GM12874 (cell line): ENCODE data around the gene PARK7.

Source experiments
- TF ChIP-seq, protein P1 (sequence below): IDR thresholded peaks from 2 replicates; pipeline ENCODE4 v1.5.1; 2011; ENCODE audit warnings: low read depth, mild to moderate bottlenecking, control low read depth, low read length, moderate library complexity; ENCODE audit not compliant: insufficient read depth

Gene PARK7

DNA sequence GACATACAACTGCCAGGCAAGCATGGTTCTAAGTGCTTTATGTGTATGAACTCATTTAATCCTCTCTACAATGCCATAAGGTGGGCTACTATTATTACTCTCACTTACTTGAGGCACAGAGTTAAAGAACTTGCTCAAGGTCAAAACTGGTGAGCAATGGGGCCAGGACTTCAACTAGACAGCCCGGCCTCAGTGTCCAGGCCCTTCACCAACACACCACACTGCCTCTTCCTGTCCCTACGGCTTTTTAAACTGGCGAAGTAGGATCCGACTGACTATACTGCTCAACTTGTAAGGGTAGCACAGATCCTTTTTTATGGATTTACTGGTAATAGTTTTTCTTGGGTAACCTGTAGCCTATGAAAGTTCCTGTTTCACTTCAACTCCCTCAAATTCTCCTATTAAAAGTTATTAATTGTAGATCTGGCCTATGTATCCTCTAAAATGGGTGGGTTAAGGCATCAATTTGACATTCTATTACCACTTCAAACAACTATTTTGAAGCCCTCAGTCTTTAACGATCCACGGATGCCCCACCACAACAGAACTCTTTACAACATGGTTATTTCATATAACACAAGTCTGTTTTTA lies 60.3 kb downstream of the PARK7 start:
- TF ChIP-seq, protein P1, sequence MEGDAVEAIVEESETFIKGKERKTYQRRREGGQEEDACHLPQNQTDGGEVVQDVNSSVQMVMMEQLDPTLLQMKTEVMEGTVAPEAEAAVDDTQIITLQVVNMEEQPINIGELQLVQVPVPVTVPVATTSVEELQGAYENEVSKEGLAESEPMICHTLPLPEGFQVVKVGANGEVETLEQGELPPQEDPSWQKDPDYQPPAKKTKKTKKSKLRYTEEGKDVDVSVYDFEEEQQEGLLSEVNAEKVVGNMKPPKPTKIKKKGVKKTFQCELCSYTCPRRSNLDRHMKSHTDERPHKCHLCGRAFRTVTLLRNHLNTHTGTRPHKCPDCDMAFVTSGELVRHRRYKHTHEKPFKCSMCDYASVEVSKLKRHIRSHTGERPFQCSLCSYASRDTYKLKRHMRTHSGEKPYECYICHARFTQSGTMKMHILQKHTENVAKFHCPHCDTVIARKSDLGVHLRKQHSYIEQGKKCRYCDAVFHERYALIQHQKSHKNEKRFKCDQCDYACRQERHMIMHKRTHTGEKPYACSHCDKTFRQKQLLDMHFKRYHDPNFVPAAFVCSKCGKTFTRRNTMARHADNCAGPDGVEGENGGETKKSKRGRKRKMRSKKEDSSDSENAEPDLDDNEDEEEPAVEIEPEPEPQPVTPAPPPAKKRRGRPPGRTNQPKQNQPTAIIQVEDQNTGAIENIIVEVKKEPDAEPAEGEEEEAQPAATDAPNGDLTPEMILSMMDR: no peak

DNA sequence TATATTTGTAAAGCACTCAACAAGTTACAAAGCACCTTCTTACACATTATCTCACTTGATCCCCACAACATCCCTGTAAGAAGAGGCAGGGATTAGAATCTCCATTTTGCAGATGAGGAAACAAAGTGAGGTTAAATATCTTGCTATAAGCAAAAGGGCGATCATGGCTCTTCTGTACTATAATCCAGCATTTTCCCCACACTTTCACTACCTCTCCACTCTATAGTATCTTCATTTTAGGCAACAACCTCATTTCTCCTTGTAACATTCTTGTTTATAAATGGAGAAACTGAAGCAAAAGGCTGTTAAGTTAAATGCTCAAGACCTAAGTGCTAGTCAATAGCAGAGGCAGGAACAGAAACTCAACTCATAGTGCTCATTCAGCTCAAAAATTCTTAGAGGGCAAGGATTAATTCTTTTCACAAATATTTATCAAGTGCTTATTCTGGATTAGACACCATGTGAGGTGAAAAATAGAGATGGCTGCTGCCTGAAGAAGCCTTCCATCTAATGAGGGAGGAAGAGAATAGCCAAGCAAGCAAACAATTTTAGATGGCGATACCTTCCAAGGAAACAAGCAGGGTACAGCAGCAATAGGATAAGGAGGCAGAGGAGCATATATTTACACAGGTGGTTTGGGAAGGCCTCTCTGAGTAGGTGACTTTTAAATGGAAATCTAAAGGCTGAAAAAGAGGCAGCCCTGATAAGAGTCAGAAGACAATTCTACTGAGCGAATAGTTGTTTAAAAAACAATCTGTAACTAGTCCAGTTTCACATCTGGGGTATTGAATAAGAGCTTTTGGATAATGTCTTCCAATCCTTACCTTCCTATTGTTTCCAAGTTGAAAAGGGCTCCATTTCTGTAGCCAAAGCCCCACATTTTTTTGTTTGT lies 61.1 kb downstream of the PARK7 start:
- TF ChIP-seq, protein P1: no peak

DNA sequence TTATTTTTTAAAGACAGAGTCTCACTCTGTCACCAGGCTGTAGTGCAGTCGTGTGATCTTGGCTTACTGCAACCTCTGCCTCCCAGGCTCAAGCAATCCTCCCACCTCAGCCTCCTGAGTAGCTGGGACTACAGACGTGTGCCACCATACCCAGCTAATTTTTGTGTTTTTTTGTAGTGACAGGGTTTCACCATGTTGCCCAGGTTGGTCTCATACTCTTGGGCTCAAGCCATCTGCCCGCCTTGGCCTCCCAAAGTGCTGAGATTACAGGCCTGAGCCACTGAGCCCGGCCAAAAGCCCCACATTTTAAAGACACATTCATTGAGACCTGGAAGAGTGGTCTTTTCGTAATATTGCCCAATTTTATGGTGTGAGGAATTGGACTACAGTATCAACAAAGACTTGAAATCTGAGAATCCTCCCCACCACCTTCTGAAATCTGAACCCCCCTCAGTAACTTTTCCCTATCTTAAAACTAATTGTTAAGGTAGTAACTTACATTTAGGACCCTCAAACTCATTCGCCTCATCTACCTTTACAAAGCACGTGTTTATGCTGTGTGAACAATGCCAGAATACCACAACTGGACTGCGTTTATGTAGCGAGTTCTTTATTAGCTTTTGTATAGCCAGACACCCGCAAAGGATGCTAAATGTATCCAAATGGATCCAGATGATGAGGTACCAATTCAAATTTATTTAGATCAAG lies 61.9 kb downstream of the PARK7 start:
- TF ChIP-seq, protein P1: no peak

DNA sequence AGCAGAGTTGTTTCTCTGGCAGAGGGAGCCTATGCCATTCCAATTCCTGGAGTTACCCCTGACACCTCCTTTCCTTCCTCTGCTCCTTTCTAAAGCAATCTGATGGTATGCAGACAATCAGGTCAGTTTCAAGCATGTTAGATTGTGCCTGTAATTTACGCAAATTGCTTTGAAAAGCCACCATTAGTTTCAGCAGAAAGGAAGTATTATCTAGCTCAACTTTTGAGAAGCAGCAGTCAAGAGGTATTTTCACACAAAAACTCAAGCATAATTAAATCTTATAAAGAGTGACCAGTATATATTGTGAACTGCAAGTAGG lies 62.4 kb downstream of the PARK7 start:
- TF ChIP-seq, protein P1: no peak

DNA sequence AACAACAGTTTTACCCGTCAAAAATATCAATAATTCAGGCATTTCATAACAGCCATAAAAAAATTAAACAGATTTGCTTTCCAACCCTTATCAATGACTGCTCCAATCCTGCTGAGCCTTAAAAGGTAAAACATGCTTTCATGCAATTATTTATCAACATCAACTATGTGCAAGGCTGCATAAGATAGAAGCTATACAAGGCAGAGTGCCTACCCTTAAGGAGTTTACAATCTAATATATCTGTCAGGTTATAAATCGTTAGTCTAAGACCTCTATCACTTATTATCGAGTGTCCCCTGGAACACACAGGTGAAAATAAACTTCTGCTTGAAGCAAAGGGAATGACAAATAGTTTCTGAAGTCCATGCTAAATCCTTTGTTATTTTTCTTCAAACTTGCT lies 62.8 kb downstream of the PARK7 start:
- TF ChIP-seq, protein P1: no peak

DNA sequence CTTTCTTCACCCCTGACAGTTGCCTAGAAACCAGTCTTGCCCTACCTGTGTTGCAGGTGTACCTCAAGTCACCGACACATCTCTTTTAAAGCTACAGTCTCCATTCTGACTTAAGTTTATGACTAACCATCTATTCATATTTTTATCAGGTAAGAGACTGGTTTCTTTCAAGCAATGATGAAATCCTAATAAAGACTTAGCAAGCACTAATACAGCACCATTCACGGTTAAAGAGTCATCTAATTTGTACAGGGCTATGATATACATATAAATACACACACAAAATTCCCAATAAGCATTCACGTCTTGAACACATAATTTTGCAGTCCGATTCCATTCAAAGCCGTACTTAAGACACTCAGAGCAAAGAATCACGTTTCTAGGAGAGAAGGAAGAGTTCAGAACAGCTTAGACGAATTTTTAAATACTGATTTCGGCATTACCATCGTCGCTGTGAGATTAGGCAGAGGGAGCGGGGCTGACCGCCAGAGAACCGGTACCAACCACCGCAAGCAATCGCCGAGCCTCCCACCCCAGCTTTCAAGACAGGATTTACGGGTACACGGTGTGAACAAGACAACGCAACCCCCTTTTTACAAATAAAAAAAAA lies 63.7 kb downstream of the PARK7 start:
- TF ChIP-seq, protein P1: no peak

DNA sequence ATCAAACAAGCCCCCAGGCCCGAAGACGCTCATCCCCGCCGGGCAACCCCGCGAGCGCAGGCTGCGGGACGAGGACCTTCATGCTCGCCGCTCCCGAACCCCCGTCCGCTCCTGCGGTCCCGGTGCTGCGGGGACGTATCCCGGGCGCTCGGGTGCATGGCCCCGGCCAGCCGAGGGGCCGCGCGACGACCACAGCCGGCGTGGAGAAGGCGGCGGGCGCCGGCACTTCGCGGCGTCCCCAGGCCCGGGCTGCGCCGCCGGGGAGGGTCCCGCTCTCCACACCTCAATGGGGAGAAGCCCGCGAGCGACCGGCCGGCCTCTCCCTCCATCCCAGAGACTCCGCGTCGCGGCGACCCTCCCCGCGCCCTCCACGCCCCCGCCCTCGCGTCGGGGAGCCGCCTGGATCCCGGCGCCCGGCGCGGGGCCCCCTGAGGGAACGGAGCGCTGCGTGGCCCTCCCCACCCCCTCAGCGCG lies 64.2 kb downstream of the PARK7 start:
- TF ChIP-seq, protein P1: no peak
